K562 (cell line): ENCODE data around the gene TSSK6. TPM values are rescaled to one million over a fixed set of nuclear protein-coding genes. Genes with fewer than 3 reads are reported as not detected.

Experiments
- ATAC-seq: fragments of 200-7000 bp; cut with Tn5 transposase; 3 replicates; pipeline ENCODE4 v1.9.1; 2020; ENCODE audit warnings: moderate library complexity
- BruUV-seq: library from RNA; stranded (reverse); fragments of 400-500 nt; replicated peaks from 2 replicates; lab custom pipeline; 2021; lab: Mats Ljungman, UMichigan
- CTCF ChIA-PET: fragments of 300-600 bp; formaldehyde crosslinking; extraction: SDS; loops from one replicate; lab custom pipeline; 2021; ENCODE audit warnings: low intra/inter-chr PET ratio; lab: Yijun Ruan, JAX
- POLR2A ChIA-PET: fragments of 300-600, 350-650 bp; sonication (Branson Sonifier 250); formaldehyde crosslinking; extraction: SDS; loops from one replicate; lab custom pipeline; 2021; ENCODE audit warnings: antibody characterized with exemption, inconsistent platforms; lab: Yijun Ruan, JAX
- DNase-seq, 4 experiments: peaks; one replicate each; pipeline versions ENCODE4 v3.0.0 to v3.0.0-alpha.2; 2011 to 2018; ENCODE audit warnings: low spot score in 3 of 4, mixed read lengths in 3 of 4; ENCODE audit errors: extremely low read depth in 1 of 4
- FAIRE-seq: peaks from 2 replicates; lab custom pipeline; 2011; peaks lifted over from hg19 to GRCh38; lab: Jason Lieb, UNC
- H2AFZ ChIP-seq: 2 replicates; pipeline ENCODE4 v1.6.0; 2011; ENCODE audit warnings: low read depth, low read length, control low read depth, inconsistent platforms
- H3K27ac ChIP-seq: fragments of 200-600 bp; 3 replicates; pipeline ENCODE4 v1.8.0; 2011; ENCODE audit warnings: low read depth, mild to moderate bottlenecking, control low read depth, inconsistent platforms, low read length, moderate library complexity, mixed read lengths; ENCODE audit errors: extremely low read depth
- H3K27me3 ChIP-seq, 2 experiments: fragments of 300-600 bp in 1 of 2; 2 replicates in 1 of 2; 3 replicates in 1 of 2; pipeline versions ENCODE4 v1.6.0 to v1.8.0; 2011; ENCODE audit warnings: inconsistent platforms in 2 of 2, low read length in 2 of 2, mild to moderate bottlenecking in 1 of 2, mixed read lengths in 1 of 2, moderate library complexity in 1 of 2; ENCODE audit not compliant: control insufficient read depth in 2 of 2, insufficient read depth in 2 of 2
- H3K36me3 ChIP-seq: fragments of 300-600 bp; 3 replicates; pipeline ENCODE4 v1.8.0; 2011; ENCODE audit warnings: mild to moderate bottlenecking, low read length, inconsistent platforms; ENCODE audit not compliant: control insufficient read depth, insufficient read depth
- H3K4me1 ChIP-seq, 2 experiments: fragments of 200-600 bp in 1 of 2; replicated peaks in 1 of 2; 2 replicates in 1 of 2; 3 replicates in 1 of 2; pipeline versions ENCODE4 v1.5.1 to v1.8.0; 2011; ENCODE audit warnings: inconsistent platforms in 2 of 2, low read length in 2 of 2, mild to moderate bottlenecking in 1 of 2, mixed read lengths in 1 of 2, moderate library complexity in 1 of 2; ENCODE audit not compliant: control insufficient read depth in 2 of 2, insufficient read depth in 2 of 2
- H3K4me2 ChIP-seq: 2 replicates; pipeline ENCODE4 v1.6.1; 2011; ENCODE audit warnings: low read length, control low read depth, inconsistent platforms, mixed read lengths; ENCODE audit not compliant: insufficient read depth
- H3K4me3 ChIP-seq: fragments of 200-600 bp; sonication (generic), shearing (Covaris generic); 2 replicates; pipeline ENCODE4 v1.5.1; 2016; ENCODE audit warnings: control low read depth, inconsistent platforms
- H3K79me2 ChIP-seq: fragments of 200-600 bp; 3 replicates; pipeline ENCODE4 v1.8.0; 2011; ENCODE audit warnings: low read length, inconsistent platforms; ENCODE audit not compliant: control insufficient read depth, insufficient read depth
- H3K9ac ChIP-seq, 2 experiments: 2 replicates each; pipeline versions ENCODE4 v1.6.0 to v1.6.1; 2011; ENCODE audit warnings: low read depth in 2 of 2, low read length in 2 of 2, control low read depth in 1 of 2, inconsistent platforms in 1 of 2, mild to moderate bottlenecking in 1 of 2, mixed read lengths in 1 of 2; ENCODE audit not compliant: insufficient read depth in 1 of 2
- H3K9me1 ChIP-seq: one replicate; pipeline ENCODE4 v1.6.0; 2011; ENCODE audit warnings: inconsistent platforms, mild to moderate bottlenecking, low read length, moderate library complexity; ENCODE audit not compliant: control insufficient read depth, insufficient read depth
- H3K9me3 ChIP-seq: replicated peaks from 2 replicates; pipeline ENCODE4 v1.5.1; 2011; ENCODE audit warnings: low read depth, low read length, inconsistent platforms; ENCODE audit not compliant: control insufficient read depth, insufficient read depth
- H4K20me1 ChIP-seq: replicated peaks from 2 replicates; pipeline ENCODE4 v1.6.1; 2011; ENCODE audit warnings: low read length, inconsistent platforms, mixed read lengths; ENCODE audit not compliant: control insufficient read depth, insufficient read depth
- RBM22 ChIP-seq: fragments of 200-400 bp; formaldehyde crosslinking; IDR thresholded peaks from 2 replicates; pipeline ENCODE4 v1.6.1; 2018; ENCODE audit warnings: low read length, low read depth; ENCODE audit not compliant: poor library complexity, severe bottlenecking
- WGBS: fragments of 100-300 bp; shearing (Covaris generic); methylation state at CpG from one replicate; pipeline ENCODE4 v1.1.6; 2016; ENCODE audit warnings: low coverage, mixed read lengths; ENCODE audit not compliant: insufficient coverage; ENCODE audit errors: missing lambda C conversion rate; 5-methylcytosine and 5-hydroxymethylcytosine counted together
- in situ Hi-C: fragments of 300-500 bp; cut with MboI; formaldehyde crosslinking; loops from 4 replicates; pipeline ENCODE4 v1.15.0; 2018; ENCODE audit warnings: inconsistent platforms, mixed read lengths
- intact Hi-C: fragments of 100-400 bp; cut with micrococcal nuclease; formaldehyde crosslinking; loops from 2 replicates; pipeline ENCODE4 v1.14.2; 2022
- polyA plus RNA-seq, 8 experiments: library from polyadenylated mRNA; depleted of rRNA in 4 of 8; stranded (reverse) in 5 of 8; unstranded in 3 of 8; fragments of >200 nt; fragmentation: Nextera tagmentation in 2 of 8; fragmentation: Illumina TruSeq in 1 of 8; extraction: Ambion mirVana in 2 of 8; extraction: Trizol in 1 of 8; gene quantifications; 2 replicates each; pipeline versions ENCODE4 v1.2.1 to v1.2.3, GENCODE V29; 2011 to 2014; ENCODE audit warnings: inconsistent platforms in 1 of 8, missing spikeins in 1 of 8
- total RNA-seq, 7 experiments: library from RNA; depleted of rRNA in 6 of 7; stranded (reverse); fragments of >200 nt in 6 of 7; fragmentation: Illumina TruSeq in 2 of 7; extraction: Trizol in 2 of 7; gene quantifications; 2 replicates each; pipeline versions ENCODE4 v1.2.1 to v1.2.3, GENCODE V29; 2011 to 2021; ENCODE audit warnings: low replicate concordance in 1 of 7
- TF ChIP-seq, protein P1 (sequence below), 2 experiments: fragments of 200-800 bp in 1 of 2; sonication (Bioruptor generic) in 1 of 2; sonication (generic) in 1 of 2; formaldehyde crosslinking in 1 of 2; IDR thresholded peaks in 1 of 2; conservative IDR thresholded peaks in 1 of 2; 2 replicates each; pipeline versions ENCODE4 v1.5.0 to v1.6.1; 2016 to 2020; ENCODE audit warnings: missing compliant biosample characterization in 1 of 2, missing genetic modification characterization in 1 of 2, missing genetic modification reagents in 1 of 2

Gene TSSK6
- total and polyA plus RNA-seq, 9 of the 15 experiments (the other 6 are each of a cell fraction or from before 2014, with no cell fraction given) = 0.21 to 2.6 (median 1.5) TPM; not detected in 3

- Histone ChIP-seq H3K4me3 (no peak overlapping the region), H3K27ac (no peak overlapping the region), H3K4me1 (peaks cover 0 to 21% of the 10 kb centered on the region in 2 experiments; a peak in 2 of 5 replicates), H3K9ac (no peak overlapping the region; a peak in 1 of 4 replicates), H3K79me2 (0 out of 3 replicates have a peak, but pooled peaks cover 1% of the 10 kb centered on the region), H3K4me2 (no peak overlapping the region), H3K27me3 (no peaks in the 10 kb centered on the region), H3K9me3 (no peaks in the 10 kb centered on the region), H3K36me3 (peaks cover 99% of the 10 kb centered on the region), H4K20me1 (no peaks in the 10 kb centered on the region), H2AFZ (no peak overlapping the region), H3K9me1 (no peaks in the 10 kb centered on the region)
- no peak for DNase-seq
- ChIA-PET CTCF (no interaction called here), POLR2A (no interaction called here)
- in situ Hi-C loops (no loop called here), intact Hi-C loops (no loop called here)
- TF ChIP-seq RBM22 = peak; percentile 65
- TF ChIP-seq, protein P1, sequence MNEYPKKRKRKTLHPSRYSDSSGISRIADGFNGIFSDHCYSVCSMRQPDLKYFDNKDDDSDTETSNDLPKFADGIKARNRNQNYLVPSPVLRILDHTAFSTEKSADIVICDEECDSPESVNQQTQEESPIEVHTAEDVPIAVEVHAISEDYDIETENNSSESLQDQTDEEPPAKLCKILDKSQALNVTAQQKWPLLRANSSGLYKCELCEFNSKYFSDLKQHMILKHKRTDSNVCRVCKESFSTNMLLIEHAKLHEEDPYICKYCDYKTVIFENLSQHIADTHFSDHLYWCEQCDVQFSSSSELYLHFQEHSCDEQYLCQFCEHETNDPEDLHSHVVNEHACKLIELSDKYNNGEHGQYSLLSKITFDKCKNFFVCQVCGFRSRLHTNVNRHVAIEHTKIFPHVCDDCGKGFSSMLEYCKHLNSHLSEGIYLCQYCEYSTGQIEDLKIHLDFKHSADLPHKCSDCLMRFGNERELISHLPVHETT (CRISPR knock-in tag; conservative IDR thresholded peaks at IDR 0.05 in 1 of 2, IDR thresholded peaks at IDR 0.05 in 1 of 2) = no peak
- no peak for FAIRE-seq
- WGBS = 93% methylated on average over 18 of the region's 26 CpGs
- no peak for ATAC-seq
- BruUV-seq = no TSS peak
Observed at GRCh38 chr19:19501798-19502197, 13.6 kb downstream of the TSSK6 start.
